Measurements from ENCODE around the gene PDE8B. TPM values are rescaled to one million over a fixed set of nuclear protein-coding genes. Genes with fewer than 3 reads are reported as not detected.

The PDE8B gene
- polyA plus RNA-seq, 1 of the 3 experiments (the other 2 are of a cell fraction), result not detected

GRCh38 chr5:77402796-77403195 lies 192.3 kb downstream of the PDE8B start:
- ChIA-PET CTCF (no interaction called here), POLR2A (no interaction called here)
- Histone ChIP-seq H3K9me3 (no peaks in the 10 kb centered on the region), H3K27ac (ENCODE audit: low read depth in 2 of 2, low read length in 1 of 2) (no peak overlapping the region), H3K4me3 (ENCODE audit: low read depth in 2 of 2, low read length in 1 of 2) (no peak overlapping the region), H3K9ac (no peak overlapping the region), H4K20me1 (ENCODE audit: insufficient read depth) (no peaks in the 10 kb centered on the region), H3K4me2 (no peak overlapping the region), H3K79me2 (ENCODE audit: insufficient read depth) (no peaks in the 10 kb centered on the region), H3K9me2 (no peaks in the 10 kb centered on the region), H3K27me3 (ENCODE audit: insufficient read depth) (peaks cover 12% of the 10 kb centered on the region), H3K36me3 (replicated peaks in 1 of 2; ENCODE audit: control insufficient read depth in 1 of 2, insufficient read depth in 2 of 2, low read length in 1 of 2) (no peaks in the 10 kb centered on the region), H3F3A (replicated peaks; ENCODE audit: insufficient read depth) (no peaks in the 10 kb centered on the region), H2AFZ (ENCODE audit: low read depth) (no peak overlapping the region), H3K4me1 (ENCODE audit: control insufficient read depth in 1 of 2, insufficient read depth in 2 of 2, low read depth in 1 of 2, low read length in 1 of 2) (no peaks in the 10 kb centered on the region)
- DNase-seq, result no peak
- 76% methylated on average over 6 of the region's 6 CpGs for WGBS (ENCODE audit: low lambda C conversion rate)
- TF ChIP-seq RFX5 (IDR thresholded peaks at IDR 0.05; ENCODE audit: low read length) (no peak), FOXJ3 (CRISPR knock-in tag; IDR thresholded peaks at IDR 0.05) (no peak), USF1 (IDR thresholded peaks at IDR 0.05; ENCODE audit: borderline replicate concordance, low read depth) (no peak), EP300 (IDR thresholded peaks at IDR 0.05; ENCODE audit: borderline replicate concordance in 1 of 2, low read depth in 1 of 2, low read length in 1 of 2) (no peak), JUND (IDR thresholded peaks at IDR 0.05) (no peak), TAF1 (IDR thresholded peaks at IDR 0.05; ENCODE audit: borderline replicate concordance, low read depth, low read length) (no peak), TEAD4 (IDR thresholded peaks at IDR 0.05; ENCODE audit: borderline replicate concordance, insufficient read depth) (no peak), SMC3 (IDR thresholded peaks at IDR 0.05; ENCODE audit: low read depth, low read length) (no peak), NFIC (IDR thresholded peaks at IDR 0.05; ENCODE audit: borderline replicate concordance) (no peak), CHD2 (IDR thresholded peaks at IDR 0.05; ENCODE audit: low read length, partially characterized antibody) (no peak), MEF2A (IDR thresholded peaks at IDR 0.05; ENCODE audit: borderline replicate concordance, low read depth) (no peak), GABPA (IDR thresholded peaks at IDR 0.05; ENCODE audit: low read depth) (no peak), GATA2 (CRISPR knock-in tag; IDR thresholded peaks at IDR 0.05) (no peak), MAX (IDR thresholded peaks at IDR 0.05; ENCODE audit: low read depth) (no peak), RCOR1 (IDR thresholded peaks at IDR 0.05; ENCODE audit: low read length) (no peak), EZH2phosphoT487 (IDR thresholded peaks at IDR 0.05; ENCODE audit: borderline replicate concordance, low read depth) (no peak), RAD21 (IDR thresholded peaks at IDR 0.05; ENCODE audit: low read length) (no peak)
- TF ChIP-seq, protein P1, sequence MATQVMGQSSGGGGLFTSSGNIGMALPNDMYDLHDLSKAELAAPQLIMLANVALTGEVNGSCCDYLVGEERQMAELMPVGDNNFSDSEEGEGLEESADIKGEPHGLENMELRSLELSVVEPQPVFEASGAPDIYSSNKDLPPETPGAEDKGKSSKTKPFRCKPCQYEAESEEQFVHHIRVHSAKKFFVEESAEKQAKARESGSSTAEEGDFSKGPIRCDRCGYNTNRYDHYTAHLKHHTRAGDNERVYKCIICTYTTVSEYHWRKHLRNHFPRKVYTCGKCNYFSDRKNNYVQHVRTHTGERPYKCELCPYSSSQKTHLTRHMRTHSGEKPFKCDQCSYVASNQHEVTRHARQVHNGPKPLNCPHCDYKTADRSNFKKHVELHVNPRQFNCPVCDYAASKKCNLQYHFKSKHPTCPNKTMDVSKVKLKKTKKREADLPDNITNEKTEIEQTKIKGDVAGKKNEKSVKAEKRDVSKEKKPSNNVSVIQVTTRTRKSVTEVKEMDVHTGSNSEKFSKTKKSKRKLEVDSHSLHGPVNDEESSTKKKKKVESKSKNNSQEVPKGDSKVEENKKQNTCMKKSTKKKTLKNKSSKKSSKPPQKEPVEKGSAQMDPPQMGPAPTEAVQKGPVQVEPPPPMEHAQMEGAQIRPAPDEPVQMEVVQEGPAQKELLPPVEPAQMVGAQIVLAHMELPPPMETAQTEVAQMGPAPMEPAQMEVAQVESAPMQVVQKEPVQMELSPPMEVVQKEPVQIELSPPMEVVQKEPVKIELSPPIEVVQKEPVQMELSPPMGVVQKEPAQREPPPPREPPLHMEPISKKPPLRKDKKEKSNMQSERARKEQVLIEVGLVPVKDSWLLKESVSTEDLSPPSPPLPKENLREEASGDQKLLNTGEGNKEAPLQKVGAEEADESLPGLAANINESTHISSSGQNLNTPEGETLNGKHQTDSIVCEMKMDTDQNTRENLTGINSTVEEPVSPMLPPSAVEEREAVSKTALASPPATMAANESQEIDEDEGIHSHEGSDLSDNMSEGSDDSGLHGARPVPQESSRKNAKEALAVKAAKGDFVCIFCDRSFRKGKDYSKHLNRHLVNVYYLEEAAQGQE (IDR thresholded peaks at IDR 0.05; ENCODE audit: low read depth, low read length), result no peak
- TF ChIP-seq, protein P2, sequence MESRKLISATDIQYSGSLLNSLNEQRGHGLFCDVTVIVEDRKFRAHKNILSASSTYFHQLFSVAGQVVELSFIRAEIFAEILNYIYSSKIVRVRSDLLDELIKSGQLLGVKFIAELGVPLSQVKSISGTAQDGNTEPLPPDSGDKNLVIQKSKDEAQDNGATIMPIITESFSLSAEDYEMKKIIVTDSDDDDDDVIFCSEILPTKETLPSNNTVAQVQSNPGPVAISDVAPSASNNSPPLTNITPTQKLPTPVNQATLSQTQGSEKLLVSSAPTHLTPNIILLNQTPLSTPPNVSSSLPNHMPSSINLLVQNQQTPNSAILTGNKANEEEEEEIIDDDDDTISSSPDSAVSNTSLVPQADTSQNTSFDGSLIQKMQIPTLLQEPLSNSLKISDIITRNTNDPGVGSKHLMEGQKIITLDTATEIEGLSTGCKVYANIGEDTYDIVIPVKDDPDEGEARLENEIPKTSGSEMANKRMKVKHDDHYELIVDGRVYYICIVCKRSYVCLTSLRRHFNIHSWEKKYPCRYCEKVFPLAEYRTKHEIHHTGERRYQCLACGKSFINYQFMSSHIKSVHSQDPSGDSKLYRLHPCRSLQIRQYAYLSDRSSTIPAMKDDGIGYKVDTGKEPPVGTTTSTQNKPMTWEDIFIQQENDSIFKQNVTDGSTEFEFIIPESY (IDR thresholded peaks at IDR 0.05; ENCODE audit: borderline replicate concordance, low read depth), result no peak

All from SK-N-SH (cell line).